Neuronal stem cell (in vitro differentiated cells): ENCODE results near the gene ARTN.

ENCODE experiments used
- DNase-seq: peaks from one replicate; pipeline ENCODE4 v3.0.0-alpha.2; 2013; ENCODE audit warnings: low spot score
- H2AFZ ChIP-seq: one replicate; pipeline ENCODE4 v1.6.1; 2013; ENCODE audit warnings: mild to moderate bottlenecking, low read length, inconsistent platforms
- H2AK5ac ChIP-seq: 2 replicates; pipeline ENCODE4 v1.6.1; 2013; ENCODE audit warnings: low read depth, mild to moderate bottlenecking, inconsistent platforms, low read length, moderate library complexity, mixed read lengths
- H2BK120ac ChIP-seq: 2 replicates; pipeline ENCODE4 v1.6.1; 2013; ENCODE audit warnings: low read depth, mild to moderate bottlenecking, inconsistent platforms, low read length, moderate library complexity, mixed read lengths
- H2BK12ac ChIP-seq: one replicate; pipeline ENCODE4 v1.6.1; 2013; ENCODE audit warnings: low read length, inconsistent platforms
- H2BK15ac ChIP-seq: 2 replicates; pipeline ENCODE4 v1.6.1; 2013; ENCODE audit warnings: mild to moderate bottlenecking, low read length, inconsistent platforms, mixed read lengths
- H2BK5ac ChIP-seq: one replicate; pipeline ENCODE4 v1.6.1; 2013; ENCODE audit warnings: inconsistent platforms, mild to moderate bottlenecking, low read length, moderate library complexity
- H3K14ac ChIP-seq: one replicate; pipeline ENCODE4 v1.6.1; 2013; ENCODE audit warnings: low read length, inconsistent platforms
- H3K18ac ChIP-seq: 2 replicates; pipeline ENCODE4 v1.6.1; 2013; ENCODE audit warnings: low read length, inconsistent platforms
- H3K23ac ChIP-seq: 2 replicates; pipeline ENCODE4 v1.6.1; 2013; ENCODE audit warnings: low read depth, mild to moderate bottlenecking, mixed read lengths, low read length, inconsistent platforms; ENCODE audit not compliant: poor library complexity
- H3K27ac ChIP-seq: replicated peaks from 3 replicates; pipeline ENCODE4 v1.5.1; 2013; ENCODE audit warnings: low read length, inconsistent platforms
- H3K27me3 ChIP-seq, 3 experiments: 2 replicates each; pipeline ENCODE4 v1.6.1; 2013; ENCODE audit warnings: low read length in 3 of 3, mild to moderate bottlenecking in 2 of 3, inconsistent platforms in 1 of 3, low read depth in 1 of 3, mixed read lengths in 1 of 3, moderate library complexity in 1 of 3; ENCODE audit not compliant: control insufficient read depth in 3 of 3, insufficient read depth in 3 of 3
- H3K36me3 ChIP-seq, 2 donors: replicated peaks in 1 of 2; 2 replicates each; pipeline ENCODE4 v1.6.1; 2013; ENCODE audit warnings: low read length in 2 of 2; ENCODE audit not compliant: control insufficient read depth in 2 of 2, insufficient read depth in 2 of 2
- H3K4ac ChIP-seq: 2 replicates; pipeline ENCODE4 v1.6.1; 2013; ENCODE audit warnings: inconsistent platforms, mild to moderate bottlenecking, low read length, moderate library complexity
- H3K4me1 ChIP-seq, 2 donors: 1 replicate in 1 of 2; 2 replicates in 1 of 2; pipeline ENCODE4 v1.6.1; 2013; ENCODE audit warnings: low read length in 2 of 2, low read depth in 1 of 2; ENCODE audit not compliant: control insufficient read depth in 2 of 2, insufficient read depth in 1 of 2
- H3K4me2 ChIP-seq: one replicate; pipeline ENCODE4 v1.6.1; 2013; ENCODE audit warnings: mild to moderate bottlenecking, low read length, inconsistent platforms; ENCODE audit not compliant: insufficient read depth, poor library complexity, severe bottlenecking
- H3K4me3 ChIP-seq, 2 donors: 2 replicates each; pipeline ENCODE4 v1.5.1; 2013; ENCODE audit warnings: low read length in 2 of 2, mild to moderate bottlenecking in 2 of 2, inconsistent platforms in 1 of 2, moderate library complexity in 1 of 2
- H3K79me1 ChIP-seq: one replicate; pipeline ENCODE4 v1.6.1; 2013; ENCODE audit warnings: low read depth, mild to moderate bottlenecking, inconsistent platforms, low read length, moderate library complexity
- H3K9ac ChIP-seq: one replicate; pipeline ENCODE4 v1.6.1; 2013; ENCODE audit warnings: mild to moderate bottlenecking, low read depth, low read length, inconsistent platforms; ENCODE audit not compliant: poor library complexity
- H3K9me3 ChIP-seq, 2 donors: replicated peaks in 1 of 2; 2 replicates each; pipeline versions ENCODE3 to v1.6.1; 2013; ENCODE audit warnings: low read length in 2 of 2, mild to moderate bottlenecking in 2 of 2, inconsistent platforms in 1 of 2, low read depth in 1 of 2, mixed read lengths in 1 of 2, moderate library complexity in 1 of 2; ENCODE audit not compliant: control insufficient read depth in 2 of 2, insufficient read depth in 1 of 2
- H4K8ac ChIP-seq: one replicate; pipeline ENCODE4 v1.6.1; 2013; ENCODE audit warnings: low read depth, mild to moderate bottlenecking, inconsistent platforms, low read length, moderate library complexity
- H4K91ac ChIP-seq: one replicate; pipeline ENCODE4 v1.6.1; 2013; ENCODE audit warnings: low read length, low read depth, mild to moderate bottlenecking, inconsistent platforms; ENCODE audit not compliant: poor library complexity
- WGBS, 2 donors: extraction: QIAGEN DNeasy Blood & Tissue Kit; methylation state at CpG; one replicate each; pipeline ENCODE4 v1.1.7; 2013; ENCODE audit warnings: missing lambda C conversion rate in 2 of 2, mixed read lengths in 1 of 2; ENCODE audit not compliant: insufficient read length in 2 of 2, insufficient replicate concordance in 1 of 2; ENCODE audit errors: extremely low coverage in 2 of 2; 5-methylcytosine and 5-hydroxymethylcytosine counted together

ARTN gene

GRCh38 chr1:43953361-43953760 lies 19.8 kb downstream of the ARTN start:
- no peak overlapping the region for H2AK5ac ChIP-seq
- no peak overlapping the region for H4K8ac ChIP-seq
- H2BK120ac ChIP-seq = no peak overlapping the region
- no peak overlapping the region for H2BK12ac ChIP-seq
- H3K23ac ChIP-seq = no peak overlapping the region
- no peak overlapping the region for H3K4me3 ChIP-seq
- H3K18ac ChIP-seq = no peak overlapping the region
- H3K79me1 ChIP-seq = peaks cover 5% of the 10 kb centered on the region
- WGBS, 2 donors = no CpG with 5 or more reads among the region's 3 CpGs
- no peak overlapping the region for H4K91ac ChIP-seq
- no peak overlapping the region for H2AFZ ChIP-seq
- no peak overlapping the region for H3K27ac ChIP-seq
- H3K4me1 ChIP-seq = peaks cover 0 to 8% of the 10 kb centered on the region in 2 donors
- H3K4ac ChIP-seq = no peak overlapping the region
- no peak overlapping the region for H3K9ac ChIP-seq
- H2BK5ac ChIP-seq = no peak overlapping the region
- no peaks in the 10 kb centered on the region for H3K27me3 ChIP-seq
- no peak overlapping the region for H3K14ac ChIP-seq
- H3K36me3 ChIP-seq = peaks cover 18 to 38% of the 10 kb centered on the region in 2 donors
- H3K9me3 ChIP-seq = no peaks in the 10 kb centered on the region
- no peak for DNase-seq
- H2BK15ac ChIP-seq = no peak overlapping the region
- peak overlapping the region; percentile 22 for H3K4me2 ChIP-seq

GRCh38 chr1:43954036-43954435 lies 20.4 kb downstream of the ARTN start:
- peaks cover 19 to 43% of the 10 kb centered on the region in 2 donors for H3K36me3 ChIP-seq
- H2BK12ac ChIP-seq = no peak overlapping the region
- peaks cover 0 to 8% of the 10 kb centered on the region in 2 donors for H3K4me1 ChIP-seq
- H3K27me3 ChIP-seq = no peaks in the 10 kb centered on the region
- H3K18ac ChIP-seq = no peak overlapping the region
- H4K91ac ChIP-seq = no peak overlapping the region
- no CpG with 5 or more reads among the region's 5 CpGs for WGBS, 2 donors
- H3K4ac ChIP-seq = no peak overlapping the region
- no peak overlapping the region for H3K14ac ChIP-seq
- no peak overlapping the region for H3K9ac ChIP-seq
- no peaks in the 10 kb centered on the region for H3K9me3 ChIP-seq
- H3K4me3 ChIP-seq = no peak overlapping the region
- no peak overlapping the region for H4K8ac ChIP-seq
- H2BK5ac ChIP-seq = no peak overlapping the region
- H2BK15ac ChIP-seq = no peak overlapping the region
- H3K27ac ChIP-seq = no peak overlapping the region
- H2AK5ac ChIP-seq = no peak overlapping the region
- peaks cover 5% of the 10 kb centered on the region for H3K79me1 ChIP-seq
- no peak overlapping the region for H3K4me2 ChIP-seq
- H2AFZ ChIP-seq = no peak overlapping the region
- no peak overlapping the region for H3K23ac ChIP-seq
- DNase-seq = no peak
- H2BK120ac ChIP-seq = no peak overlapping the region

- Histone ChIP-seq H3K23ac (no peak overlapping the region), H2BK12ac (no peak overlapping the region), H2BK5ac (no peak overlapping the region), H4K8ac (no peak overlapping the region), H3K27ac (no peak overlapping the region), H3K9ac (no peak overlapping the region), H3K36me3 (peaks cover 17 to 47% of the 10 kb centered on the region in 2 donors), H3K27me3 (no peaks in the 10 kb centered on the region), H3K4me3 (no peak overlapping the region), H2AFZ (no peak overlapping the region), H2AK5ac (no peak overlapping the region), H2BK120ac (no peak overlapping the region), H3K4me2 (no peak overlapping the region), H3K4me1 (peaks cover 0 to 8% of the 10 kb centered on the region in 2 donors), H3K14ac (no peak overlapping the region), H3K79me1 (peaks cover 2% of the 10 kb centered on the region), H2BK15ac (no peak overlapping the region), H4K91ac (no peak overlapping the region), H3K18ac (no peak overlapping the region), H3K4ac (no peak overlapping the region), H3K9me3 (no peaks in the 10 kb centered on the region)
- no CpG with 5 or more reads among the region's 8 CpGs for WGBS, 2 donors
- no peak for DNase-seq
Observed at GRCh38 chr1:43956234-43956633, 22.6 kb downstream of the ARTN start.

GRCh38 chr1:43957407-43958040 lies 23.9 kb downstream of the ARTN start:
- H4K91ac ChIP-seq = no peak overlapping the region
- H3K4me3 ChIP-seq = no peak overlapping the region
- WGBS, 2 donors = no CpG with 5 or more reads among the region's 7 CpGs
- H4K8ac ChIP-seq = no peak overlapping the region
- no peak overlapping the region for H2AK5ac ChIP-seq
- peak overlapping the region; percentile 53 for H3K9ac ChIP-seq
- peaks cover 19 to 55% of the 10 kb centered on the region in 2 donors for H3K36me3 ChIP-seq
- H3K9me3 ChIP-seq = no peaks in the 10 kb centered on the region
- H2AFZ ChIP-seq = no peak overlapping the region
- no peak overlapping the region for H3K4me2 ChIP-seq
- H3K4me1 ChIP-seq = peaks cover 0 to 8% of the 10 kb centered on the region in 2 donors
- H2BK5ac ChIP-seq = no peak overlapping the region
- H2BK12ac ChIP-seq = no peak overlapping the region
- H2BK120ac ChIP-seq = no peak overlapping the region
- no peak overlapping the region for H3K27ac ChIP-seq
- H3K79me1 ChIP-seq = peaks cover 2% of the 10 kb centered on the region
- H3K23ac ChIP-seq = no peak overlapping the region
- no peak for DNase-seq
- no peak overlapping the region for H2BK15ac ChIP-seq
- H3K14ac ChIP-seq = no peak overlapping the region
- H3K4ac ChIP-seq = no peak overlapping the region
- no peaks in the 10 kb centered on the region for H3K27me3 ChIP-seq
- H3K18ac ChIP-seq = no peak overlapping the region
